GM12878 (cell line): ENCODE data around the gene FBXO38. TPM values are rescaled to one million over a fixed set of nuclear protein-coding genes. Genes with fewer than 3 reads are reported as not detected.

Source experiments
- ATAC-seq: fragments of 200-7000 bp; cut with Tn5 transposase; 3 replicates; pipeline ENCODE4 v1.9.1; 2020; ENCODE audit warnings: mild to moderate bottlenecking, moderate library complexity
- BruUV-seq: library from RNA; stranded (reverse); fragments of 400-500 nt; replicated peaks from 2 replicates; lab custom pipeline; 2021; lab: Mats Ljungman, UMichigan
- CTCF ChIA-PET: fragments of 300-600 bp; sonication (Branson Sonifier 250); formaldehyde crosslinking; extraction: SDS; loops from one replicate; lab custom pipeline; 2021; ENCODE audit warnings: inconsistent platforms; lab: Yijun Ruan, JAX
- POLR2A ChIA-PET: fragments of 350-600 bp; formaldehyde crosslinking; extraction: SDS; loops from one replicate; lab custom pipeline; 2021; ENCODE audit warnings: inconsistent platforms; lab: Charles Lee
- RAD21 ChIA-PET: fragments of 300-600 bp; sonication (Branson Sonifier 250); formaldehyde crosslinking; loops from one replicate; lab custom pipeline; 2023; ENCODE audit warnings: antibody characterized with exemption; ENCODE audit not compliant: unreplicated experiment; lab: Charles Lee
- SMC1A ChIA-PET: fragments of 300-600 bp; sonication (Branson Sonifier 250); formaldehyde crosslinking; loops from one replicate; lab custom pipeline; 2023; ENCODE audit not compliant: unreplicated experiment, uncharacterized antibody; lab: Charles Lee
- DNase-seq: peaks from one replicate; pipeline ENCODE4 v3.0.0-alpha.2; 2011; ENCODE audit warnings: low read depth, low spot score
- FAIRE-seq: peaks from 3 replicates; lab custom pipeline; 2011; peaks lifted over from hg19 to GRCh38; lab: Jason Lieb, UNC
- H2AFZ ChIP-seq: 2 replicates; pipeline ENCODE4 v1.6.0; 2011; ENCODE audit warnings: low read depth, low read length, control low read depth; ENCODE audit not compliant: control insufficient read depth
- H3K27ac ChIP-seq: 2 replicates; pipeline ENCODE4 v1.5.1; 2011; ENCODE audit warnings: control low read depth; ENCODE audit not compliant: control insufficient read depth, insufficient read depth
- H3K27me3 ChIP-seq, 2 experiments: replicated peaks in 1 of 2; 2 replicates each; pipeline versions ENCODE4 v1.6.0 to v1.6.1; 2011; ENCODE audit warnings: low read length in 1 of 2; ENCODE audit not compliant: control insufficient read depth in 2 of 2, insufficient read depth in 2 of 2
- H3K36me3 ChIP-seq, 2 experiments: 2 replicates each; pipeline ENCODE4 v1.5.1; 2011; ENCODE audit warnings: low read length in 1 of 2; ENCODE audit not compliant: control insufficient read depth in 2 of 2, insufficient read depth in 2 of 2
- H3K4me1 ChIP-seq: 2 replicates; pipeline ENCODE4 v1.6.1; 2011; ENCODE audit warnings: mild to moderate bottlenecking, low read length, moderate library complexity, mixed read lengths; ENCODE audit not compliant: control insufficient read depth, insufficient read depth
- H3K4me2 ChIP-seq: 2 replicates; pipeline ENCODE4 v1.6.0; 2011; ENCODE audit warnings: control low read depth; ENCODE audit not compliant: control insufficient read depth, insufficient read depth
- H3K4me3 ChIP-seq: fragments of 200-600 bp; sonication (generic); 2 replicates; pipeline ENCODE4 v1.5.1; 2016
- H3K79me2 ChIP-seq: 2 replicates; pipeline ENCODE4 v1.6.0; 2011; ENCODE audit warnings: low read length; ENCODE audit not compliant: control insufficient read depth, insufficient read depth
- H3K9ac ChIP-seq: 2 replicates; pipeline ENCODE4 v1.8.0; 2011; ENCODE audit warnings: low read length, control low read depth, mixed read lengths; ENCODE audit not compliant: control insufficient read depth, insufficient read depth
- H3K9me3 ChIP-seq: replicated peaks from 3 replicates; pipeline ENCODE4 v1.5.1; 2011; ENCODE audit warnings: mild to moderate bottlenecking, low read length; ENCODE audit not compliant: control insufficient read depth, insufficient read depth
- H4K20me1 ChIP-seq: 2 replicates; pipeline ENCODE4 v1.6.0; 2011; ENCODE audit not compliant: control insufficient read depth, insufficient read depth
- ATF7 ChIP-seq: fragments of 450-650 bp; IDR thresholded peaks from 2 replicates; pipeline ENCODE4 v1.6.1; 2016; ENCODE audit warnings: low read depth, mild to moderate bottlenecking
- CEBPZ ChIP-seq: fragments of 150-350 bp; IDR thresholded peaks from 2 replicates; pipeline ENCODE4 v1.6.1; 2016; ENCODE audit warnings: low read depth, low read length
- EED ChIP-seq: sonication (generic); IDR thresholded peaks from 2 replicates; pipeline ENCODE4 v1.6.1; 2016; ENCODE audit warnings: antibody characterized with exemption, low read depth
- FOXM1 ChIP-seq: IDR thresholded peaks from 2 replicates; pipeline ENCODE4 v1.6.1; 2012; ENCODE audit warnings: low read depth, mild to moderate bottlenecking, inconsistent platforms, low read length, moderate library complexity
- GATAD2B ChIP-seq: fragments of 450-650 bp; conservative IDR thresholded peaks from 2 replicates; pipeline ENCODE4 v1.6.1; 2017; ENCODE audit warnings: low read depth, mild to moderate bottlenecking, moderate library complexity
- MTA2 ChIP-seq: fragments of 450-650 bp; IDR thresholded peaks from 2 replicates; pipeline ENCODE4 v1.6.1; 2016; ENCODE audit warnings: low read depth, mild to moderate bottlenecking, moderate library complexity
- MTA3 ChIP-seq: IDR thresholded peaks from 2 replicates; pipeline ENCODE4 v1.6.1; 2012; ENCODE audit warnings: low read length, inconsistent platforms, borderline replicate concordance
- MYC ChIP-seq: IDR thresholded peaks from 2 replicates; pipeline ENCODE4 v1.6.1; 2011; ENCODE audit warnings: mild to moderate bottlenecking, low read length, moderate library complexity, inconsistent platforms; ENCODE audit not compliant: insufficient read depth, insufficient replicate concordance, insufficient read length, severe bottlenecking
- PML ChIP-seq: IDR thresholded peaks from 2 replicates; pipeline ENCODE4 v1.6.1; 2012; ENCODE audit warnings: low read length, inconsistent platforms
- RAD51 ChIP-seq: fragments of 450-650 bp; IDR thresholded peaks from 2 replicates; pipeline ENCODE4 v1.6.1; 2016; ENCODE audit warnings: moderate library complexity, mild to moderate bottlenecking, inconsistent platforms
- SREBF2 ChIP-seq: IDR thresholded peaks from 2 replicates; pipeline ENCODE4 v1.6.1; 2012; ENCODE audit warnings: mild to moderate bottlenecking, low read length
- TCF3 ChIP-seq: IDR thresholded peaks from 2 replicates; pipeline ENCODE4 v1.6.1; 2012; ENCODE audit warnings: low read depth, mild to moderate bottlenecking, low read length, borderline replicate concordance; ENCODE audit not compliant: insufficient read depth
- ZBTB33 ChIP-seq: fragments of 450-650 bp; IDR thresholded peaks from 2 replicates; pipeline ENCODE4 v1.6.1; 2017; ENCODE audit warnings: mild to moderate bottlenecking
- ZNF384 ChIP-seq: IDR thresholded peaks from 2 replicates; pipeline ENCODE4 v1.6.1; 2012; ENCODE audit warnings: low read depth, mild to moderate bottlenecking, low read length, improper control_type of control experiment, borderline replicate concordance
- WGBS: methylation state at CpG from one replicate; pipeline ENCODE4 v1.1.6; 2016; ENCODE audit warnings: low lambda C conversion rate; ENCODE audit not compliant: insufficient replicate concordance, insufficient coverage; ENCODE audit errors: missing lambda C conversion rate; 5-methylcytosine and 5-hydroxymethylcytosine counted together
- in situ Hi-C: fragments of 300-500 bp; cut with MboI; formaldehyde crosslinking; loops from 9 replicates; pipeline ENCODE4 v1.14.3; 2018; ENCODE audit warnings: mixed read lengths
- intact Hi-C: fragments of 100-400 bp; cut with micrococcal nuclease; formaldehyde crosslinking; loops from one replicate; pipeline ENCODE4 v1.14.2; 2022; ENCODE audit not compliant: unreplicated experiment
- polyA plus RNA-seq, 11 experiments: library from polyadenylated mRNA; depleted of rRNA in 4 of 11; unstranded in 6 of 11; stranded (reverse) in 5 of 11; fragments of >200 nt; fragmentation: Nextera tagmentation in 4 of 11; fragmentation: Illumina TruSeq in 1 of 11; extraction: Ambion mirVana in 4 of 11; extraction: Trizol in 1 of 11; gene quantifications; 1 replicate in 1 of 11; 2 replicates in 10 of 11; pipeline versions ENCODE4 v1.2.1 to v1.2.3, GENCODE V29; 2011 to 2016; ENCODE audit warnings: inconsistent platforms in 2 of 11, missing spikeins in 2 of 11, low read depth in 1 of 11
- total RNA-seq, 4 experiments: library from RNA; depleted of rRNA in 3 of 4; stranded (reverse); fragments of >200 nt in 3 of 4; fragmentation: Illumina TruSeq in 1 of 4; extraction: Trizol in 1 of 4; gene quantifications; 2 replicates each; pipeline versions ENCODE4 v1.2.1 to v1.2.3, GENCODE V29; 2013 to 2021
- TF ChIP-seq, protein P1 (sequence below): IDR thresholded peaks from 2 replicates; pipeline ENCODE4 v1.6.1; 2012; ENCODE audit warnings: low read length, inconsistent platforms
- TF ChIP-seq, protein P2 (sequence below): fragments of 450-650 bp; formaldehyde crosslinking; IDR thresholded peaks from 2 replicates; pipeline ENCODE4 v1.5.0; 2022; ENCODE audit warnings: mild to moderate bottlenecking, missing genetic modification characterization

Gene FBXO38
- total and polyA plus RNA-seq, 10 of the 15 experiments (the other 5 are each of a cell fraction or from before 2014, with no cell fraction given): 9.1 to 44.6 (median 28.3) TPM

DNA sequence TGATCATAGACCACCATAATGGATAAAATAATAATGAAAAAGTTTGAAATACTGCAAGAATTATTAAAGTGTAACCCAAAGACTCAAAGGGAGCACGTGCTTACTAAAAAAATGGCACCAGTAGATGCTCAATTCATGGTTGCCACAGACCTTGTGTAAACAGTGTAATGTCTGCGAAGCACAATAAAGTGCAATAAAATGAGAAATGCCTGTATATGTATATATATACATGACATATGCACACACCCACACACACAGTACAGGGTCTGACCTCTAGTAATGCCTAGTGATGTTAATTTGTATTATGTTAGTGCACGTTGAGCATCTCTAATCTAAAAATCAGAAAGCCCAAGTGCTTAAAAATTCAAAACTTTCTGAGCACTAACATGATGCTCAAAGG, 52.3 kb downstream of the FBXO38 start:
- Histone ChIP-seq H3K4me3 (no peak overlapping the region), H3K27me3 (no peaks in the 10 kb centered on the region), H3K4me2 (no peak overlapping the region), H4K20me1 (no peaks in the 10 kb centered on the region), H3K9me3 (no peaks in the 10 kb centered on the region), H3K27ac (no peak overlapping the region), H3K79me2 (no peaks in the 10 kb centered on the region), H3K9ac (no peak overlapping the region), H3K36me3 (peaks cover 0 to 17% of the 10 kb centered on the region in 2 experiments; a peak in 3 of 4 replicates), H3K4me1 (no peaks in the 10 kb centered on the region), H2AFZ (no peak overlapping the region)
- POLR2A ChIA-PET: no interaction called here
- intact Hi-C loops: no loop called here
- no TSS peak for BruUV-seq
- DNase-seq (no peak), ATAC-seq (no peak), FAIRE-seq (no peak)
- 97% methylated on average over 3 of the region's 3 CpGs for WGBS
- RAD21 ChIA-PET: no interaction called here
- SMC1A ChIA-PET: no interaction called here
- in situ Hi-C loops: no loop called here
- TF ChIP-seq, protein P1, sequence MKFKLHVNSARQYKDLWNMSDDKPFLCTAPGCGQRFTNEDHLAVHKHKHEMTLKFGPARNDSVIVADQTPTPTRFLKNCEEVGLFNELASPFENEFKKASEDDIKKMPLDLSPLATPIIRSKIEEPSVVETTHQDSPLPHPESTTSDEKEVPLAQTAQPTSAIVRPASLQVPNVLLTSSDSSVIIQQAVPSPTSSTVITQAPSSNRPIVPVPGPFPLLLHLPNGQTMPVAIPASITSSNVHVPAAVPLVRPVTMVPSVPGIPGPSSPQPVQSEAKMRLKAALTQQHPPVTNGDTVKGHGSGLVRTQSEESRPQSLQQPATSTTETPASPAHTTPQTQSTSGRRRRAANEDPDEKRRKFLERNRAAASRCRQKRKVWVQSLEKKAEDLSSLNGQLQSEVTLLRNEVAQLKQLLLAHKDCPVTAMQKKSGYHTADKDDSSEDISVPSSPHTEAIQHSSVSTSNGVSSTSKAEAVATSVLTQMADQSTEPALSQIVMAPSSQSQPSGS: no peak
- TF ChIP-seq ZNF384 (no peak), CEBPZ (no peak), MTA3 (no peak), GATAD2B (no peak), MYC (no peak), ZBTB33 (no peak), FOXM1 (no peak), PML (no peak), ATF7 (no peak), EED (no peak), MTA2 (no peak), SREBF2 (no peak), TCF3 (no peak), RAD51 (no peak)
- TF ChIP-seq, protein P2, sequence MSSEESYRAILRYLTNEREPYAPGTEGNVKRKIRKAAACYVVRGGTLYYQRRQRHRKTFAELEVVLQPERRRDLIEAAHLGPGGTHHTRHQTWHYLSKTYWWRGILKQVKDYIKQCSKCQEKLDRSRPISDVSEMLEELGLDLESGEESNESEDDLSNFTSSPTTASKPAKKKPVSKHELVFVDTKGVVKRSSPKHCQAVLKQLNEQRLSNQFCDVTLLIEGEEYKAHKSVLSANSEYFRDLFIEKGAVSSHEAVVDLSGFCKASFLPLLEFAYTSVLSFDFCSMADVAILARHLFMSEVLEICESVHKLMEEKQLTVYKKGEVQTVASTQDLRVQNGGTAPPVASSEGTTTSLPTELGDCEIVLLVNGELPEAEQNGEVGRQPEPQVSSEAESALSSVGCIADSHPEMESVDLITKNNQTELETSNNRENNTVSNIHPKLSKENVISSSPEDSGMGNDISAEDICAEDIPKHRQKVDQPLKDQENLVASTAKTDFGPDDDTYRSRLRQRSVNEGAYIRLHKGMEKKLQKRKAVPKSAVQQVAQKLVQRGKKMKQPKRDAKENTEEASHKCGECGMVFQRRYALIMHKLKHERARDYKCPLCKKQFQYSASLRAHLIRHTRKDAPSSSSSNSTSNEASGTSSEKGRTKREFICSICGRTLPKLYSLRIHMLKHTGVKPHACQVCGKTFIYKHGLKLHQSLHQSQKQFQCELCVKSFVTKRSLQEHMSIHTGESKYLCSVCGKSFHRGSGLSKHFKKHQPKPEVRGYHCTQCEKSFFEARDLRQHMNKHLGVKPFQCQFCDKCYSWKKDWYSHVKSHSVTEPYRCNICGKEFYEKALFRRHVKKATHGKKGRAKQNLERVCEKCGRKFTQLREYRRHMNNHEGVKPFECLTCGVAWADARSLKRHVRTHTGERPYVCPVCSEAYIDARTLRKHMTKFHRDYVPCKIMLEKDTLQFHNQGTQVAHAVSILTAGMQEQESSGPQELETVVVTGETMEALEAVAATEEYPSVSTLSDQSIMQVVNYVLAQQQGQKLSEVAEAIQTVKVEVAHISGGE: no peak
- CTCF ChIA-PET: no interaction called here
